Upper lobe of left lung (tissue), 4 donors: Measurements from ENCODE around the gene CHURC1.

Experiments
- EP300 ChIP-seq, 4 donors: sonication (generic); formaldehyde crosslinking; IDR thresholded peaks; one replicate each; pipeline ENCODE4 v1.5.1; 2017; ENCODE audit warnings: antibody characterized with exemption in 4 of 4, control low read depth in 2 of 4
- POLR2A ChIP-seq, 4 donors: fragments of 450-650 bp; IDR thresholded peaks; one replicate each; pipeline ENCODE4 v1.5.1; 2016 to 2017; ENCODE audit warnings: antibody characterized with exemption in 4 of 4, mild to moderate bottlenecking in 2 of 4
- TF ChIP-seq, protein P1 (sequence below), 6 experiments: fragments of 450-650 bp in 4 of 6; fragments of 200-600 bp in 2 of 6; sonication (generic) in 2 of 6; IDR thresholded peaks; one replicate each; pipeline ENCODE4 v1.5.1; 2016 to 2019; ENCODE audit warnings: antibody characterized with exemption in 6 of 6

DNA sequence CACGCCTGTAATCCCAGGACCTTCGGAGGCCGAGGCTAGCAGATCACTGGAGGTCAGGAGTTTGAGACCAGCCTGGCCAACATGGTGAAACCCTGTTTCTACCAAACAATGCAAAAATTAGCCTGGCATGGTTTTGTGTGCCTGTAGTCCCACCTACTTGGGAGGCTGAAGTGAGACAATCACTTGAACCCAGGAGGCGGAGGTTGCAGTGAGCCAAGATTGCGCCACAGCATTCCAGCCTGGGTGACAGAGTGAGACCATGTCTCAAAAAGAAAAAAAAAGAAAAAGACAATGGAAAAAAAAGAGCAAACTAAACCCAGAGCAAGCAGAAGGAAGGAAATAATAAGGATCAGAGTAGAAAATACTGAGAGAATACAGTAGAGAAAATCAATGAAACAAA lies 5.4 kb downstream of the CHURC1 start:
- TF ChIP-seq, protein P1, sequence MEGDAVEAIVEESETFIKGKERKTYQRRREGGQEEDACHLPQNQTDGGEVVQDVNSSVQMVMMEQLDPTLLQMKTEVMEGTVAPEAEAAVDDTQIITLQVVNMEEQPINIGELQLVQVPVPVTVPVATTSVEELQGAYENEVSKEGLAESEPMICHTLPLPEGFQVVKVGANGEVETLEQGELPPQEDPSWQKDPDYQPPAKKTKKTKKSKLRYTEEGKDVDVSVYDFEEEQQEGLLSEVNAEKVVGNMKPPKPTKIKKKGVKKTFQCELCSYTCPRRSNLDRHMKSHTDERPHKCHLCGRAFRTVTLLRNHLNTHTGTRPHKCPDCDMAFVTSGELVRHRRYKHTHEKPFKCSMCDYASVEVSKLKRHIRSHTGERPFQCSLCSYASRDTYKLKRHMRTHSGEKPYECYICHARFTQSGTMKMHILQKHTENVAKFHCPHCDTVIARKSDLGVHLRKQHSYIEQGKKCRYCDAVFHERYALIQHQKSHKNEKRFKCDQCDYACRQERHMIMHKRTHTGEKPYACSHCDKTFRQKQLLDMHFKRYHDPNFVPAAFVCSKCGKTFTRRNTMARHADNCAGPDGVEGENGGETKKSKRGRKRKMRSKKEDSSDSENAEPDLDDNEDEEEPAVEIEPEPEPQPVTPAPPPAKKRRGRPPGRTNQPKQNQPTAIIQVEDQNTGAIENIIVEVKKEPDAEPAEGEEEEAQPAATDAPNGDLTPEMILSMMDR (IDR thresholded peaks at IDR 0.05) = no peak
- no peak for TF ChIP-seq POLR2A (IDR thresholded peaks at IDR 0.05)
- TF ChIP-seq EP300 (IDR thresholded peaks at IDR 0.05) = no peak
